ENCODE results near the gene PKNOX2. TPM values are rescaled to one million over a fixed set of nuclear protein-coding genes. Genes with fewer than 3 reads are reported as not detected.

Gene PKNOX2
- total RNA-seq, 1 donor from 2014 or later: 17.8 TPM

DNA sequence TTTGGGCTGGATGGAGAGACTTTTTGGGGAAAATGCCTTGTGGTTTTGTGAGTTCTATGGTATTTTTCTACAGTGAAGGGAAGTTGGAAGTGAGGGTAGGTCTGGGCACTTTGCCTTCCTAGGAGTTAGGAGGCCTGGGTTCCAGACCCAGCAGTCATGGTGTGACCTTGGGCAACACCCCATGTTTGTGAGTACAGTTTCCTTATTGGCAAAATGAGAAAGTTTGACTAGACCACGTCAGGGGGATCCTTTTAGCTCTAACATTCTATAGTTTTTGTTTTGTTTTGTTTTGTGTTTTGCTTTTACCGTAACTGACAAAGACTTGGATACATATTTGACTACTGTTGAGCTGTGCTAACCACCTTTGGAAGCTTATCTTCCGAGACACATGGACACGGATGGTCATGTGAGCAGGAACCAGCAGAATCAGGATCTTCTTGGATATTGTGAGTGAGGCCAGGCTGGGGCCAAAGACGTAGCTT, 109.0 kb downstream of the PKNOX2 start:
- TF ChIP-seq, protein P1, sequence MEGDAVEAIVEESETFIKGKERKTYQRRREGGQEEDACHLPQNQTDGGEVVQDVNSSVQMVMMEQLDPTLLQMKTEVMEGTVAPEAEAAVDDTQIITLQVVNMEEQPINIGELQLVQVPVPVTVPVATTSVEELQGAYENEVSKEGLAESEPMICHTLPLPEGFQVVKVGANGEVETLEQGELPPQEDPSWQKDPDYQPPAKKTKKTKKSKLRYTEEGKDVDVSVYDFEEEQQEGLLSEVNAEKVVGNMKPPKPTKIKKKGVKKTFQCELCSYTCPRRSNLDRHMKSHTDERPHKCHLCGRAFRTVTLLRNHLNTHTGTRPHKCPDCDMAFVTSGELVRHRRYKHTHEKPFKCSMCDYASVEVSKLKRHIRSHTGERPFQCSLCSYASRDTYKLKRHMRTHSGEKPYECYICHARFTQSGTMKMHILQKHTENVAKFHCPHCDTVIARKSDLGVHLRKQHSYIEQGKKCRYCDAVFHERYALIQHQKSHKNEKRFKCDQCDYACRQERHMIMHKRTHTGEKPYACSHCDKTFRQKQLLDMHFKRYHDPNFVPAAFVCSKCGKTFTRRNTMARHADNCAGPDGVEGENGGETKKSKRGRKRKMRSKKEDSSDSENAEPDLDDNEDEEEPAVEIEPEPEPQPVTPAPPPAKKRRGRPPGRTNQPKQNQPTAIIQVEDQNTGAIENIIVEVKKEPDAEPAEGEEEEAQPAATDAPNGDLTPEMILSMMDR (IDR thresholded peaks at IDR 0.05): no peak
- intact Hi-C loops (cut with DNase I): no loop called here
- Histone ChIP-seq H3K27me3 (no peaks in the 10 kb centered on the region), H3K36me3 (no peaks in the 10 kb centered on the region), H3K4me1 (no peaks in the 10 kb centered on the region), H3K27ac (no peak overlapping the region), H3K9me3 (no peaks in the 10 kb centered on the region), H3K4me3 (no peak overlapping the region)
- DNase-seq (no peak), ATAC-seq (no peak)

DNA sequence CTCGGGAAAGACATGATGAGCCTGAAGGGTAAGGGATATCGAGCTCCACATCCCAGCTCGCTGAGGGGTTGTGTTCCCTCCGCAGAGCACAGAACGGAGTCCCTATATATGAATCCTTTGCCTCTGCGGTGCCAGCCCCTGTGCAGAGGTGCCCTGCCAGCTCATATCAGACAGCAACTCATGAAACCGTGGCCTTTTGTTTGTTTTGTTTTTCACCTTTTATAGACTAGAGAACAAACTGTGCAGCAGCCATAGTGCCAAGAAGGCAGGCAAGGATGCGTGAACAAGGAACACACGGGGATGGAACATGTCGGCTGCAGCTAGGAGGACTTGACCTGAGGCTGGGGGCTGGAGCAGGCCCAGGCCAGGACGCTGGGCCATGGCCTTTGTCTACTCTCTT, 109.8 kb downstream of the PKNOX2 start:
- DNase-seq: no peak
- H3K9me3 ChIP-seq: no peaks in the 10 kb centered on the region
- no peak overlapping the region for H3K4me3 ChIP-seq
- no peaks in the 10 kb centered on the region for H3K27me3 ChIP-seq
- no peak overlapping the region for H3K27ac ChIP-seq
- no peaks in the 10 kb centered on the region for H3K36me3 ChIP-seq
- ATAC-seq: no peak
- intact Hi-C loops (cut with DNase I): no loop called here
- no peaks in the 10 kb centered on the region for H3K4me1 ChIP-seq
- TF ChIP-seq, protein P1 (IDR thresholded peaks at IDR 0.05): no peak

DNA sequence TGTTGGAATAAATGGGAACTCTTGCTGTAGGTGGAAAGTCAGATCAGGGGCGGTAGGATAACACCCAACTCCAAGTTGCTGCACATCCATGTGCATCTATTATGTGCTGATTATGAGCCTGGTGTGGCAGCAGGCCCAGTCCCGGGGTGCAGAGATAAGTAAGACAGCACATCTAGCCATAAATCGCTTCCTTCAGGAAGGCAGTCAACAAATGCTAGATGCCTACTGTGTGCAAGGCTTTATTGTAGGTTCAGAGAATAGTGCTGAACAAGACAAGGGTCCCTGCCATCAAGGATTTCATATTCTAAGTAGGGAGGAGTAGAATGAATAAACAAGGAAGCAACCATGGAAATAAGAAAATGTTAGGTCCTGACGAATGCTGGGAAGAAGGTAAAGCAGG, 110.2 kb downstream of the PKNOX2 start:
- TF ChIP-seq, protein P1 (IDR thresholded peaks at IDR 0.05): no peak
- Histone ChIP-seq H3K9me3 (no peaks in the 10 kb centered on the region), H3K36me3 (no peaks in the 10 kb centered on the region), H3K27ac (no peak overlapping the region), H3K27me3 (no peaks in the 10 kb centered on the region), H3K4me1 (no peaks in the 10 kb centered on the region), H3K4me3 (no peak overlapping the region)
- intact Hi-C loops (cut with DNase I): no loop called here
- no peak for ATAC-seq
- DNase-seq: no peak

DNA sequence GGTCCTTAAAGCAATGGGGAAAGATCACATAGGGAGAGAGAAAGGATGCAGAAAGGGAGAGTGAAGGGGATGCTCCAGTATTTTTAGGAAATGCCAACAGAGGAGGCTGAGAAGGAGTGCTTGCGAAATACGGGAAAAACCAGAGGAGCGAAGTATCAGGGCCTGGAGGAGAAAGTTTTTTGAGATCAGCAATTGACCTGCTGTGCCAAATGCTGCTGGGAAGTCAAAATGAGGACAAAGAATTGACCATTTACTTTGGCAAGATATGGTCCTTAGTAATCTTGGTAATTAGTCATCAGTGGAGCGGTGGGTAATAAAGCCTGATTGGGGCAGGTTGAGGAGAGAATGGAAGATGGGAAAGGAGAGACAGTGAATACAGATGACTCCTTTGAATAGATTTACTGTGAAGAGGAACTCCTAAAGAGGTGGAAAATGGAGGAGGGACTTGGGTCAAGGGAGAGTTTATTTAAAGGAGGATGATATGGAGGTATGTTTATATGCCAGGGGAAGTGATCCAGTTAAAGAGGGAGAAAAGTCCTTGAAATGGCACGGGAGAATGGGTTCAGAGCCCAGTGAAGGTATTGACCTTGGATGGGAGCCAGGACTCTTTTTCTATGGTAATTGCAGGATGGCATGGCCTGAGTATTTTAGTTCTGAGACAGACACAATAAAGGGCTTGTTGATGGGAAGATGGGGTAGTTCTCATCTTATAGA, 111.5 kb downstream of the PKNOX2 start:
- TF ChIP-seq, protein P1 (IDR thresholded peaks at IDR 0.05): no peak
- Histone ChIP-seq H3K27ac (no peak overlapping the region), H3K4me3 (no peak overlapping the region), H3K36me3 (no peaks in the 10 kb centered on the region), H3K9me3 (no peaks in the 10 kb centered on the region), H3K27me3 (no peaks in the 10 kb centered on the region), H3K4me1 (no peaks in the 10 kb centered on the region)
- intact Hi-C loops (cut with DNase I): no loop called here
- ATAC-seq (no peak), DNase-seq (no peak)

DNA sequence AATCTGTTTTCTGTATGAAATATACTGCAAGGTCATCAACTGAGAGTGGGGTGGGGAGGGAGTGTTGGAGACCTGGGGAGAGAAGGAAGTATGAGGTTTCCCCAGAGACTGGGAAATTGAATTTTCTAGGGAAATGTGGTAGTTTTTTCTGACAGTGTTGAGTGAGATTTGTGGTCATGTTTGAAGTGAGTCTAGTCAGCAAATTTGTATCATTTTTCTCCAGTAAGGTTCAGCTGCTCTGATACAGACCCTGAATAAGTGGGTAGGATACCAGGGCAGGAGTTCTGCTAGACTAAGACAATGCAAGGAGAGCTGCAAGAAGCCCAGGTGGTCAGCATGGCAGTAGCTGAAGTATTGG, 112.0 kb downstream of the PKNOX2 start:
- TF ChIP-seq, protein P1 (IDR thresholded peaks at IDR 0.05): no peak
- Histone ChIP-seq H3K27ac (no peak overlapping the region), H3K4me3 (no peak overlapping the region), H3K36me3 (no peaks in the 10 kb centered on the region), H3K27me3 (no peaks in the 10 kb centered on the region), H3K4me1 (no peaks in the 10 kb centered on the region), H3K9me3 (no peaks in the 10 kb centered on the region)
- intact Hi-C loops (cut with DNase I): no loop called here
- DNase-seq: no peak
- no peak for ATAC-seq

All from upper lobe of right lung (tissue), 1 donor.